HG03378 (cell line): ENCODE results near the gene SMIM13.
A peak's percentile ranks its signal among the peaks of the same experiment; 100 is the strongest.
"Not testable (repeated sequence)": the region's sequence is repeated elsewhere in the genome, so short reads cannot be mapped to it uniquely, and the experiment has no call there.

Source experiments
- ATAC-seq: cut with Tn5 transposase; IDR thresholded peaks from one replicate; pipeline ENCODE4 v1.9.1; 2021; ENCODE audit warnings: mild to moderate bottlenecking, moderate library complexity; ENCODE audit not compliant: unreplicated experiment

SMIM13 gene

DNA sequence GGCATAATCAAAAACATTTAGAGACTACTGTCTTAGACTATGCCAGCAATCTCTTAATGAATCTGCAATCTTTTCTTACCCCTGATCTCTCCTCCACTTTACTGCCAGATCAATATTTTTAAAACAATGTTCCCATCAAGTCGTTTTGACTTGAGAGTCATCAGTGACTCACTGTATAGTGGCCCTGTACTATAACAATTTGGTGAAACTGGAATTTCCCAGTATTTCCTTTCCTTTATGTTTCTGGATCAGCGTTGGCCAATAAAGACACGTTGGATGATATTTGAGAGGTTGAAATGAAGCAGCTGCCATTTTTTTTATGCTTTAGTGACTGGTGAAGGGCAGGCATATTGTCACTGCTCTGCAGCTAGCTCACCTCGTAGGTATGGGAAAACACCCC lies 10.1 kb upstream of the SMIM13 start:
- no peak for ATAC-seq

DNA sequence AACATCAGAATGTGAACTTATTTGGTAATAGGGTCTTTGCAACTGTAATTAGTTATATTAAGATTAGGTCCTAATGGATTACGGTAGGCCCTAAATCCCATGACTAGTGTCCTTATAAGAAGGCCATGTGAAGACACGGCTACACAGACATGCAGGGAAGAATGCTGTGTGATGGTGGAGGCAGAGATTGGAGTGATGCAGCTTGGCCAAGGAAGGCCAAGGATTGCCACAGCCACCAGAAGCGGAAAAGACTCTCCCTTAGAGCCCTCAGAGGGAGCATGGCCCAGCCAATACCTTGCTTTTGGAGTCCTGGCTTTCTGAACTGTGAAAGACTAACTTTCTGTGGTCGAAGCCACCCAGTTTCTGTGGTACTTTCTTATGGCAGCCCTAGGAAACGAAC lies 9.7 kb upstream of the SMIM13 start:
- ATAC-seq: no peak

DNA sequence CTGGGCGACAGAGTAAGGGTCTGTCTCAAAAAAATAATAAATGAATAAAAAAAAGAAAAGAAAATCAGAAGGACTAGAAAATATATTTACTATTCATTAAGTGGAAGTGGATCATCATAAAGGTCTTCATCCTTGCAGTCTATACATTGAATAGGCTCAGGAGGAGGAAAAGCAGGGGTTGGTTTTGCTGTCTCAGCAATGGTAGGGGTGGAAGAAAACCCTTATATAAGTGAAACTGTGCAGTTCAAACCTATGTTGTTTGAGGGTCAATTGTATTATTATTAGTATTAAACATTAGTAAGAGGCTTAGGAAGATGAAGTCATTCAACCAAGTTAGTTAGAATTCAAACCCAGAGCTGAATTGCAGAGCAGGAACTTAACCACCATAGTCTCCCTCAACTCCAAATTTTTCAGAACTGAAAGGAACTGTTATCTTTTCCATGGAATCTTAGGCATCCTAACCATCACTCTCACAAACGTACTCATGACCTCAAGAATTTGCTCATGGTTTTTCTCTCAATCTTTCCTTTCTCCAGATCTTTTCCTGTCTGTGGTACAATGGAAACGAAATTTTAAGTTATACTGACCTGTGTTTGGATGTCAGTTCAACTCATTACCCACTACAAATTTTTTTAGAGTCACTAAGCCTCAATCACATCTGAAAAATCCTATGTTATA lies 7.7 kb upstream of the SMIM13 start:
- no peak for ATAC-seq

GRCh38 chr6:11087141-11087812 lies 6.4 kb upstream of the SMIM13 start:
- ATAC-seq: not testable (repeated sequence)

DNA sequence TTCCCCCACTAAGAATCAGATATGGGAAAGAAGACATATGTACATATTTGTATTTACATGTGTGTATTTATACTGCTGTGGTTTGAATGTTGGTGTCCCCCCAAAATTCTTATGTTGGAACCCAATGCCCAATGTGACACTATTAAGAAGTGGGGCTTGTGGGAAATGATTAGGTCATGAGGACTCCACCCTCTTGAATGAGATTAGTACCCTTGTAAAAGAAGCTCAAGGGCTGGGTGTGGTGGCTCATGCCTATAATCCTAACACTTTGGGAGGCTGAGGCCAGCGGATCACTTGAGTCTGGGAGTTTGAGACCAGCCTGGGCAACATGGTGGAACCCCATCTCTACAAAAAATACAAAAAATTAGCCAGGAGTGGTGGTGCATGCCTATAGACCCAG lies 3.9 kb upstream of the SMIM13 start:
- no peak for ATAC-seq

DNA sequence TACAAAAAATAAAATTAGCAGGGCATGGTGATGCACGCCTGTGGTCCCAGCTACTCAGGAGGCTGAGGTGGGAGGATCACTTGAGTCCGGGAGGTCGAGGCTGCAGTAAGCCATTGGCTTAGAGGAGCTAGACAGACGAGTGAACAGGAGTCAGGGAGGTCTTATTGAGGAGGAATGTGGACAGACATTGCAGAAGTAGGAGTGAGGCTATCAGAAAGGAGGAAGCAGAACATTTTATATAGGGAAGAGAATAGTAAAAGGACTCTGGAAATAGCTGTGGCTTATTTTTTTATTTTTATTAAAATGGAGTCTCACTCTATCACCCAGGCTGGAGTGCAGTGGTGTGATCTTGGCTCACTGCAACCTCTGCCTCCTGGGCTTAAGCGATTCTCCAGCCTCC lies 2.5 kb upstream of the SMIM13 start:
- ATAC-seq: not testable (repeated sequence)

DNA sequence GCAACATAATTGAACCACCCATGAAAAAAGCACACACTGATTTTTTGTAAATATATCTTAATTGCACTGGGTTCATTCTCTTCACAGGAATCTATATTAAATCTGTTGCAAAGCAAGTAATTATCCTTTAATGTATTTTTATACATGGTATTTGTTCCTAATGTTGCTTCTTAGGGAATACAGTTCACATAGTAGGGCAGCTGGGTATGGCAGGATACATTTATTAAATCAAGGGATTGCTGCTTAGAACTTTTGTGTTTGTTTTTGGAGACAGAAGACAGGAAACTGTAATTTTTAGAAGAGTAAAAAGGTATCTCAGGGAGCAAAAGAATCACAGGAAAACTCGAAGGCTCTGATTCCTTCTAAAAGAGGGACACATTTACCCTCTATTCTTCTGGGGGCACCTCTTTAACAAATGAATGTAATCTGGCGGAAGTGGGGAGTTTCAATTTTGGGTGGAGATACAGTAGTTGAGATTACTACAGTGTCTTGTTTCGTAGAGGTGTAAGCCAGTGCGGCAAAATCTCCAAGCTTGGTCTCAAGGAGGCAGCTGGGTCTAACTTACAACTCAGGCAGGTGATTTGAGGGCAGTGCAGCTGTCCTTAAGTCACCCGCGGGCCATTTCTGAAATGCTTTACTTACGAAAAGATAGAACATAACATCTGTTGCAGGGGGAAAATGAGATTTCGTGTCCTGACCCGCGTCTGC lies 812 bp upstream of the SMIM13 start:
- peak; percentile 31 for ATAC-seq

GRCh38 chr6:11093376-11093625 lies 333 bp upstream of the SMIM13 start:
- peak; percentile 35 for ATAC-seq

DNA sequence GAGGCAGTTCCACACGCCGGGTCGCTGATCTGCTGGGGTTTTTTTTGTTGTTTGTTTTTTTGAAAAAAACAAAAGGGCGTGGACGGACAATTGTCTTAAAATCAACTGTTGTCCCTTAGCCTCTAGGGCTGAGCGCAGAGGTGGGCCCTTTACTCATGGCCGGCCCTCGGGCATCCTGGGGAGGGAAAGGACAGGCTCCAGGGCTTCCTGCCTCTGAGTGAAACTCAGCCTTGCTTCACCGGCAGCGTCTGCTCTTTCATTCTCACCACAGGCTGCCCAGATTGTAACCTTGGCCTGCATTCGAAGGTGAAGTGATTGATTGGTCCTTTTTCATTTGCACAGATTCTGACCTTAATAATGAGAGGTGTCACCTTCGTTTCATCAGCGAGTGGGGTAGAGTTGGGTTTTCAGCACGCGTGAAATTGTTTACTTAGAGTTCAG lies 797 bp downstream of the SMIM13 start:
- peak; percentile 35 for ATAC-seq

GRCh38 chr6:11094941-11095340 lies 1.3 kb downstream of the SMIM13 start:
- no peak for ATAC-seq

- no peak for ATAC-seq
These were observed 2.5 kb downstream of the SMIM13 start for GRCh38 chr6:11096109-11096508.

DNA sequence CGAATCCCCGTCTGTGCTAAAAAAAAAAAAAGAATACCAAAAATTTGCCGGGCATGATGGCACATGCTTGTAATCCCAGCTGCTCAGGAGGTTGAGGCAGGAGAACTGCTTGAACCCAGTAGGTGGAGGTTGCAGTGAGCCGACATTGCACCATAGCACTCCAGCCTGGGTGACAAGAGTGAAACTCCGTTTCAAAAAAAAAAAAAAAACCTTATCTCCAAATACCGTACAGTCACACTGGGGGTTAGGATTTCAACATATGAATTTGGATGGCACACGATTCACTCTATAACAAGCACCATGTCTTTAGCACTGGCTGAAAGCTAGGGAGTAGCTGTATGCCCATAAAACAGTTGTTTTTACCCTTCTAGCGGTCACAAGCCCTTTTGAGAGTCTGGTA lies 3.8 kb downstream of the SMIM13 start:
- no peak for ATAC-seq

DNA sequence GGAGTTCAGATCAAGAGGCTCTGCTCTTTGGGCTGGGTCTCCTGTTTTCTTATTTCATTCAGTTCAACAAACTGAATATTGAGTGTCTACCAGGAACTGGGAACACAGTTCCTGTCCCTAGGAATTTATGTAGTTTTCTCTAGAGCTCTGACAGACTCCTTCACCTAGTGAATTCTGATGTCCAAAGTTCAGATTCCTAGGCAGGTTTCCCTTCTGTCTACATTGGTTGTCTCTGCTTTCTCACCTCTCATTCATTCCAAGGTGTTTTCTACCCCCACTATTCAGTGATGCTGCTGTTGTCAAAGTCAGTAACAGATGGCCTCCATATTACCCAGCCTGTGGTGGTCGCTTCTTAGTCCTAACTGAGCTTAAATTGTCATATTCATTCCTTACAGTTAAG lies 4.4 kb downstream of the SMIM13 start:
- no peak for ATAC-seq

GRCh38 chr6:11101417-11101816 lies 7.8 kb downstream of the SMIM13 start:
- ATAC-seq: no peak

GRCh38 chr6:11103065-11103464 lies 9.4 kb downstream of the SMIM13 start:
- ATAC-seq: no peak

DNA sequence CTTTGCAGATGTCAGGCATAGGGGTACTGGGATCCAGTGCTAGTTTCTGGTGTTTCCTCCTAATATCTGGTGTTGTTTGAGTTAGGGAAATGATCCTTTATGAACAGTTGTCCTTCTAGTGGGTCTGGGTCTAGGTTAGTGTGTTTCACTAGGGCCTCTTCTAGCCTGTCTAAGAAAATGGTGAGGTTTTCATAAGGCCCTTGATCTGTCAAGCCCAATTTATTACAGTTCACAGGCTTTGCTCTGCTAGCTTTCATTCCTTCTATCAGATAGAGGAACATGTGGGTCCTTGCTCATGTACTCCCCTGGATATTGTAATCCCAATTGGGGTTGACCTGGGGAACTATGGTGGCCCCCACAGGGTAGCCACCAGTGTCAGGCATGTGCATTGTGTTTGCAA lies 15.1 kb downstream of the SMIM13 start:
- ATAC-seq: no peak

DNA sequence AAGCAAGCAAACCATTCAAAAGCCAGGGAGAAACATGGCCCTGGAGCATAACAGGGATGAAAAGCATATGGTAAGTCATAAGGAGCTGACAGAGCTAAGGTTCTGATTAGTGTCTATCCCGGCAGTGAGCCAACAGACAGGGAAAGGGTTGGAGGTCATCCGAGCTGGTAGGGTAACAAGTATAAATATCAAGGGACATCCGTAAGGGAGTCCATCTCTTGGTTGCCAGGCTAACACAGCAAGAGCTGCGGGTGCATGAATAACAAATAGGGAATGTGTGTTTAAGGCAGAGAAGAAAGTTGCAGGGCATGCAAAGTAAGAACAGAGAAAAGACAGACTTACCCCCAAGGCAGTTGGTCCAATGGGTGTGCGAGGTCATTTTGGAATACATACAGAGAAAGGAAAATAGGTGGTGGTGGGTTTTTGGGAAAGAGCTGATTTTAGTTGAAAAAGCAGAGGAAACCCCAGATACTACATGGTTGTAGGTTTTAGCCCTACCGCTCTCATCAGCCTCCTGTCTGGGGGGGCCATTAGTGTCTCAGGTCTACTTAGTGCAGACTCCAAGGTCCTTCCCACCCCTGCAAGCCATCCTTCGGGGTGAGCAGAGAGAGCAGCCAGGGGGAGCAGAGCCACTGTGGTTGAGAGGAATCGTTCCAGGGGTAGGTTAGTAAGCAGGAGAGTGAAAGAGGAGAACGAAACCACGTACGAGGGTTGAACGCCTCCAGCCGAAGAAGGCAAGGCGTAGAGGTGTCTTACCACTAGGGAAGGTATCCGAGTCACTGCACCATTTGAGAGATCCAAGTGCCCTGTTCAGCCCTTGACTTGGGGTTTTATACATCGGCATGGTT lies 17.5 kb downstream of the SMIM13 start, which contains the start of gene ERVFRD-1:
TSS of gene ERVFRD-1 (minus strand) at position 805 of the 848 bp plus-strand sequence. CDS start 6,415 bp downstream, outside the sequence.
- ATAC-seq: no peak

DNA sequence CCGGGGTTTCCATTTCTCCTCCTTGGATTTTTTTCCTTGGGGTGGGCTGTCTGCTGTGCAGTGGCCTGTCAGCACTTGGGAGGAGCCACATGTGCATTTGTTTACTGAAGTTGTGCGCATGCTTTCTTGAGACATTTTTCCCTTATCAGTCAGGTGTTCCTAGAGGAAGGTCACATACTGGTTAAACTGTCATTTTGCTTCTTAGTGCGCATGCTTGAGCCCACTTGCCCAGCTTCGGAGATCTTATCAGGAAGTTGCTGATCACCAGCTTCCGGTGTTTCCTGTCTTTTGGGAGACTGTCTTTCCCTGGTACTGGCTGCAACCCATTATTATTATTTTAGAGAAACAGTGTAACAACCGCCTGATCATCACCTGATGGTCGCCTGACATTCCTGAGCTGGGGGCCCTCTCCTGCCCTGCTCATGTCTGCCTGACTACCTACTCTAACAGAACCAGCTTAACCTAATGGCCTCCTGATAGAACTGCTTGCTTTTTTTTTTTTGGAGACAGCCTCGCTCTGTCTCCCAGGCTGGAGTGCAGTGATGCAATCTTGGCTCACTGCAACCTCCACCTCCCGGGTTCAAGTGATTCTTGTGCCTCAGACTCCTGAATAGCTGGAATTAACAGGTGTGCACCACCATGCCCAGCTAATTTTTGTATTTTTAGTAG lies 18.3 kb downstream of the SMIM13 start:
- no peak for ATAC-seq

DNA sequence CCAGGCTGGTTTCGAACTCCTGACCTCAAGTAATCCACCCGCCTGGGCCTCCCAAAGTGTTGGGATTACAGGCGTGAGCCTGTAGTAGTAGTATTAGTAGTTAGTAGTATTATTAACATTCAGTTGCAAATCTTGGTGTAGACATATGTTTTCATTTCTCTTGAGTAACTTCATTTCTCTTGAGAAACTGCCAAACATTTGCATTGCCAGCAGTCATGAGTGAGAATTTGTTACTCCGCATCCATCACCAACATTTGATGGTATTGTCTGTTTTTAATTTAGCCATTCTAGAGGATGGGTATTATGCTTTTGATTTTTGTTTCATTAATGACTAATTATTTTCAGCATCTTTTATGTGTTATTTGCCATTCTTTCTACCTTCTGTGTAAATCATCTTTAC lies 19.4 kb downstream of the SMIM13 start:
- ATAC-seq: no peak

GRCh38 chr6:11115808-11116536 lies 22.3 kb downstream of the SMIM13 start:
- ATAC-seq: peak; percentile 73
